Brain microvascular endothelial cell (primary cell): ENCODE results near the gene SLC22A23.

ENCODE experiments used
- DNase-seq: peaks from one replicate; pipeline ENCODE4 v3.0.0-alpha.2; 2020
- H3K27ac ChIP-seq: fragments of 250-450 bp; sonication (Bioruptor Pico); 2 replicates; pipeline ENCODE4 v1.5.1; 2020; ENCODE audit warnings: mild to moderate bottlenecking, moderate library complexity
- H3K27me3 ChIP-seq: fragments of 250-450 bp; sonication (Bioruptor Pico); replicated peaks from 2 replicates; pipeline ENCODE4 v1.5.1; 2020; ENCODE audit warnings: mild to moderate bottlenecking
- H3K36me3 ChIP-seq: fragments of 250-450 bp; sonication (Bioruptor Pico); replicated peaks from 2 replicates; pipeline ENCODE4 v1.5.1; 2020; ENCODE audit warnings: mild to moderate bottlenecking
- H3K4me3 ChIP-seq: 2 replicates; pipeline ENCODE4 v1.5.1; 2011; ENCODE audit warnings: low read depth, mild to moderate bottlenecking, control low read depth, low read length, moderate library complexity
- CTCF ChIP-seq: IDR thresholded peaks from 2 replicates; pipeline ENCODE4 v1.5.1; 2011; ENCODE audit warnings: low read depth, mild to moderate bottlenecking, moderate library complexity, low read length, control low read depth, inconsistent platforms; ENCODE audit errors: missing control alignments
- in situ Hi-C: cut with HindIII; loops from 2 replicates; pipeline ENCODE4 v1.10.0; 2017; ENCODE audit warnings: low sequenced_read_pairs, low pct_ligation_motif_present

SLC22A23 gene

DNA sequence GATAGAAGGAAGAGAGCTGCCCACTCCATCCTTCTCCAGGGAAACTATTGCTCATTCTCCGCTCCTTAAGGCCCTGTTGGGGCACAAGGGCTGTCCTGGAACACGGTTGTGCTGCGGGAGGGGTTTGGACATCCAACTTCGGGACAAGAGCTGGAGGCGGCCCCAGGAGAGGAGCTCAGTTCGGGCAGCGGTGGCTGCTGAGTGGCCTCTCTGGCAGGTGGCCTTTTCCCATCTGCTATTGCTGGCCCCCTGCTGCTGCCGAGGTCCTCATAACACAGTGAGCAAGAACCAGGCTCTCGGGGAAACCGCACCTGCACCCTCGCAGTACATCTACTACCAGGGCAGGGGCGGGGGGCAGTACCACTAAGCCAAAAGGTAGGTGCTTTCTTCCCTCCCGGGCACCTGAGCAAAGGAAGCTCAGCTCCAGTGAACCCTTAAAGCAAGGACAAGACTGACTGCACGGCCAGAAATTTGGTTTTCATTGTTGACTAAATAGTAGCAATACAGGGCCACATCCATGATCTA, 134.4 kb downstream of the SLC22A23 start:
- H3K4me3 ChIP-seq, result no peak overlapping the region
- H3K27me3 ChIP-seq, result no peaks in the 10 kb centered on the region
- no peak for TF ChIP-seq CTCF
- H3K27ac ChIP-seq, result no peak overlapping the region
- H3K36me3 ChIP-seq, result no peaks in the 10 kb centered on the region
- in situ Hi-C loops, result no loop called here
- no peak for DNase-seq

DNA sequence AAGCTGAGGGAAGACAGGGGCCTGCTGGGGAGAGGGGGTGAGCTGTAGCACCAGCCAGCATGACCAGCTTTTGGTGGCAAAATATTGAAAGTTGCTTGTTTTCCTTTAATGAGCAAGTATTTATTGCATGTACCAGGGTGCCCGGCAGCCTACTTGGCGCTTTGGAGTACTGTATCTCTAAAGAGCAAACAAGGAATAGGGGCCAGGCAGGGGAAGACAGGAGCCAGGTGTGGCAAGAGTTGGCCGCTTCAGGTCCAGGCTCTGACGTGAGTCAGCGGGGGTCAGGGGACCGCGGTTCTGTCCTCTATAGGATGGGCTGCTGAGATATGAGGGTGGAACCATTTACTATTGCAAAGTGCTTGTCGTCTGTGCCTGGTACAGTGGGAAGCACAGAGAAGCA, 135.0 kb downstream of the SLC22A23 start:
- in situ Hi-C loops, result no loop called here
- no peak for TF ChIP-seq CTCF
- Histone ChIP-seq H3K4me3 (no peak overlapping the region), H3K36me3 (no peaks in the 10 kb centered on the region), H3K27ac (no peak overlapping the region), H3K27me3 (no peaks in the 10 kb centered on the region)
- DNase-seq, result no peak

DNA sequence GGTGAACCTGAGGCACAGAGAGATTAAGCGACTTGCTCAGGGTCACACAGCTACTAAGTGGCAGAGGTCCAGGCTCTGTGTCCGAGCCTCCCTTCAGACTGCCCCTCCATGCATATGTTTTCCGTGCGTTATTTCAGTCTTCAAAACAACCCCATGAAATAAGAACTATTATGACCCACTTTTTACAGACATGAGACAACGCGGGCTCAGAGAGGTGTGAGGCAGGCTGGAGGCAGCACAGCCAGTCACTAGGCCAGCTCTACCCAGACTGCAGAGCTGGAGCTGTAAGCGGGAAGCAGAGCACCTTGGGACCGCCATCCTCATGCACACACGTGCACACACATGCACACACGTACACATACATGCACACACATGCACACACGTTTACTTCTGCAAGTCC, 135.8 kb downstream of the SLC22A23 start:
- H3K4me3 ChIP-seq, result no peak overlapping the region
- no peak for TF ChIP-seq CTCF
- H3K27me3 ChIP-seq, result no peaks in the 10 kb centered on the region
- H3K36me3 ChIP-seq, result no peaks in the 10 kb centered on the region
- in situ Hi-C loops, result no loop called here
- no peak overlapping the region for H3K27ac ChIP-seq
- no peak for DNase-seq

- Histone ChIP-seq H3K27ac (no peak overlapping the region), H3K36me3 (no peaks in the 10 kb centered on the region), H3K4me3 (no peak overlapping the region), H3K27me3 (no peaks in the 10 kb centered on the region)
- no peak for DNase-seq
- in situ Hi-C loops, result no loop called here
- no peak for TF ChIP-seq CTCF
These were observed 136.5 kb downstream of the SLC22A23 start for GRCh38 chr6:3320238-3320811.

DNA sequence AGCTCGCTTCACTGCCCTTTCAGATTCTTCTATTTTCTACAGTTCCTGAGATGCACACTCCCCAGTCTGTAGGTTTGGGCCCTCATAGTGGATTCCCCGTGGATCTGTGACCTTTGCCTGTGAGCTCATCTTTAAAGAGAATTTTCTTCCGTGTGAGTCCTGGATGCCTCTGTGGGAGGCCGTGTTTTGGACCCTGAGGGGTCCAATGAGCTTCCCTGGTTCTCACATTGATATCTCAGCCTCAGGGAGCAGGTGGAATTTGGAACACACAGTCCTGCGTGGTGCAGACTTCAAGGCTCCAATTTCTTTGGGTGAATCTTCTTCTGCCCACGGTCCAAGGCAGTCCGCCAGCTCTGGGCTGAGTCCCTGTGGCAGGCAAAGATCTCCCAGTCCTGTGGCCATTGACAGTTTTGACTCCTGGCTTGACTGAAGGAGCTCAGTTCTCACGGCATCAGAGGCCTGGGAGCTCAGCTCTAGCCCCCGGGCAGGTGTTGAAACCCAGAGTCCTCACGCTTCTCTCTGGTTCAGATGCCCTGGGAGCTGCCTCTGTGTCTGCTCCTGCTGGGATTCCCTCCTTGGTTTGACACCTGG, 137.1 kb downstream of the SLC22A23 start:
- Histone ChIP-seq H3K27me3 (no peaks in the 10 kb centered on the region), H3K4me3 (no peak overlapping the region), H3K27ac (no peak overlapping the region), H3K36me3 (no peaks in the 10 kb centered on the region)
- no peak for DNase-seq
- TF ChIP-seq CTCF, result no peak
- in situ Hi-C loops, result no loop called here
